Embryonic facial prominence (tissue), 1 donor: ENCODE results near the gene SCNN1G.
"Not testable (repeated sequence)": the region's sequence is repeated elsewhere in the genome, so short reads cannot be mapped to it uniquely, and the experiment has no call there.

ENCODE experiments used
- DNase-seq: peaks from one replicate; pipeline ENCODE4 v3.0.0-alpha.2; 2016; ENCODE audit errors: extremely low spot score

The SCNN1G gene

GRCh38 chr16:23182679-23183542, at the start of gene SCNN1G:
Gene SCNN1G (plus strand): TSS chr16:23182745. CDS start chr16:23186272, 3,527 bp downstream.
- DNase-seq, result no peak

- DNase-seq, result no peak
These were observed 49.6 kb upstream of the SCNN1G start for GRCh38 chr16:23132775-23133463.

GRCh38 chr16:23134274-23134673, 48.3 kb upstream of the SCNN1G start:
- no peak for DNase-seq

GRCh38 chr16:23137256-23137655, 45.3 kb upstream of the SCNN1G start:
- DNase-seq, result no peak

GRCh38 chr16:23137818-23138217, 44.7 kb upstream of the SCNN1G start:
- DNase-seq, result no peak

- no peak for DNase-seq
These were observed 42.4 kb upstream of the SCNN1G start for GRCh38 chr16:23140107-23140506.

- no peak for DNase-seq
These were observed 41.5 kb upstream of the SCNN1G start for GRCh38 chr16:23141033-23141432.

- DNase-seq, result no peak
These were observed 41.0 kb upstream of the SCNN1G start for GRCh38 chr16:23141500-23141899.

- no peak for DNase-seq
These were observed 40.4 kb upstream of the SCNN1G start for GRCh38 chr16:23141959-23142740.

- no peak for DNase-seq
These were observed 39.2 kb upstream of the SCNN1G start for GRCh38 chr16:23143391-23143790.

- not testable (repeated sequence) for DNase-seq
These were observed 38.2 kb upstream of the SCNN1G start for GRCh38 chr16:23144393-23144792.

GRCh38 chr16:23145186-23145585, 37.4 kb upstream of the SCNN1G start:
- DNase-seq, result no peak

GRCh38 chr16:23145608-23146007, 36.9 kb upstream of the SCNN1G start:
- no peak for DNase-seq

- DNase-seq, result no peak
These were observed 35.5 kb upstream of the SCNN1G start for GRCh38 chr16:23146877-23147601.

- no peak for DNase-seq
These were observed 34.9 kb upstream of the SCNN1G start for GRCh38 chr16:23147666-23148065.

GRCh38 chr16:23148166-23148512, 34.4 kb upstream of the SCNN1G start:
- DNase-seq, result no peak

- no peak for DNase-seq
These were observed 33.9 kb upstream of the SCNN1G start for GRCh38 chr16:23148513-23149266.

- peak; percentile 88 for DNase-seq
These were observed 33.1 kb upstream of the SCNN1G start, which contains the start of gene USP31 for GRCh38 chr16:23149267-23149992. Gene USP31 (minus strand): TSS chr16:23149452. CDS start chr16:23149270, 182 bp downstream.

GRCh38 chr16:23149993-23150364, 32.6 kb upstream of the SCNN1G start:
- no peak for DNase-seq
